Mucosa of rectum (tissue), 2 donors: Measurements from ENCODE around the gene IQCK.

Source experiments
- H3K27ac ChIP-seq, 2 donors: one replicate each; pipeline ENCODE4 v1.7.0; 2013; ENCODE audit warnings: inconsistent platforms in 2 of 2, low read depth in 2 of 2, low read length in 2 of 2
- H3K27me3 ChIP-seq, 2 donors: one replicate each; pipeline ENCODE4 v1.7.0; 2013; ENCODE audit warnings: low read length in 2 of 2; ENCODE audit not compliant: control insufficient read depth in 2 of 2, insufficient read depth in 2 of 2
- H3K36me3 ChIP-seq, 2 donors: one replicate each; pipeline ENCODE4 v1.7.0; 2013; ENCODE audit warnings: low read length in 2 of 2; ENCODE audit not compliant: control insufficient read depth in 2 of 2, insufficient read depth in 2 of 2
- H3K4me1 ChIP-seq, 2 donors: one replicate each; pipeline ENCODE4 v1.7.0; 2013; ENCODE audit warnings: low read length in 2 of 2, mild to moderate bottlenecking in 1 of 2; ENCODE audit not compliant: control insufficient read depth in 2 of 2, insufficient read depth in 2 of 2
- H3K4me3 ChIP-seq, 2 donors: one replicate each; pipeline ENCODE4 v1.7.0; 2013; ENCODE audit warnings: low read length in 2 of 2
- H3K9ac ChIP-seq, 2 donors: one replicate each; pipeline ENCODE4 v1.7.0; 2013; ENCODE audit warnings: low read length in 2 of 2, low read depth in 1 of 2, mild to moderate bottlenecking in 1 of 2
- H3K9me3 ChIP-seq, 2 donors: one replicate each; pipeline ENCODE4 v1.7.0; 2013; ENCODE audit warnings: low read length in 2 of 2; ENCODE audit not compliant: control insufficient read depth in 2 of 2
- donor health status: healthy.
- donor health status: Normal muscosa, but diverticular disease.

IQCK gene

DNA sequence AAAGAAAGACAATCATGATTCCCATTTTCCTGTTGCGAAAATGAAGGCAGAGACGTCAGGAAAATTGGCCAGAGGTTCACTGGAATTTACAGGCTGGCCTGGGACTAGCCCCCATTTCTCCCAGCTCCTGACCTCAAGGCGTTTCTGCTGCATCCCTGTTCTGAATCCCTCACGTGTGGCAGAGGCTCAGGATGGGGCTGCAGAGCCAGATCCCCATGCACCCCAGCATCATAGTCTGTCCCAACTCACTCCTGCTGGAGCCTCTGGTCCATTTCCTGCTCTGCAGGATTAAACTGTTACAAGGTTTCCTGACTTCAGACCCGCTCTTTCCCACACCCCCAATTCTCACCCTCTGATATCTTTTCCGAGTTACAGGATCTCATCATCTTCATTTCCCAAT lies 163.7 kb downstream of the IQCK start:
- Histone ChIP-seq H3K4me1 (peaks cover 14 to 16% of the 10 kb centered on the region in 2 donors), H3K9ac (no peak overlapping the region), H3K4me3 (no peak overlapping the region), H3K36me3 (no peaks in the 10 kb centered on the region), H3K9me3 (no peaks in the 10 kb centered on the region), H3K27me3 (peaks cover 11 to 18% of the 10 kb centered on the region in 2 donors), H3K27ac (no peak overlapping the region)

- H3K4me3 ChIP-seq: no peak overlapping the region
- peaks cover 11 to 18% of the 10 kb centered on the region in 2 donors for H3K27me3 ChIP-seq
- H3K27ac ChIP-seq: no peak overlapping the region
- H3K36me3 ChIP-seq: no peaks in the 10 kb centered on the region
- no peak overlapping the region for H3K9ac ChIP-seq
- H3K9me3 ChIP-seq: no peaks in the 10 kb centered on the region
- peaks cover 14 to 16% of the 10 kb centered on the region in 2 donors for H3K4me1 ChIP-seq
Observed at GRCh38 chr16:19882186-19882585, 164.1 kb downstream of the IQCK start.

GRCh38 chr16:19882646-19883045 lies 164.6 kb downstream of the IQCK start:
- peaks cover 11 to 18% of the 10 kb centered on the region in 2 donors for H3K27me3 ChIP-seq
- H3K4me3 ChIP-seq: no peak overlapping the region
- H3K4me1 ChIP-seq: peaks cover 14 to 16% of the 10 kb centered on the region in 2 donors
- H3K9me3 ChIP-seq: no peaks in the 10 kb centered on the region
- no peak overlapping the region for H3K27ac ChIP-seq
- no peak overlapping the region for H3K9ac ChIP-seq
- no peaks in the 10 kb centered on the region for H3K36me3 ChIP-seq

- Histone ChIP-seq H3K9me3 (no peaks in the 10 kb centered on the region), H3K27ac (no peak overlapping the region), H3K36me3 (no peaks in the 10 kb centered on the region), H3K9ac (no peak overlapping the region), H3K4me1 (peaks cover 14 to 16% of the 10 kb centered on the region in 2 donors), H3K4me3 (peak overlapping the region; percentile 17 to 59), H3K27me3 (peaks cover 11 to 18% of the 10 kb centered on the region in 2 donors)
Observed at GRCh38 chr16:19883296-19883965, 165.4 kb downstream of the IQCK start.

GRCh38 chr16:19883966-19884485 lies 166.0 kb downstream of the IQCK start:
- Histone ChIP-seq H3K4me1 (peaks cover 14 to 16% of the 10 kb centered on the region in 2 donors), H3K9ac (no peak overlapping the region)

GRCh38 chr16:19884611-19885450 lies 166.8 kb downstream of the IQCK start, which contains the start of gene GPRC5B:
TSS of gene GPRC5B (minus strand) at chr16:19884848. CDS start at chr16:19872845, 12,003 bp downstream.
- Histone ChIP-seq H3K36me3 (no peaks in the 10 kb centered on the region), H3K27me3 (peaks cover 11 to 18% of the 10 kb centered on the region in 2 donors), H3K9ac (peak within 1 kb of the TSS in 1 of 2 donors; percentile 41), H3K9me3 (no peaks in the 10 kb centered on the region), H3K4me3 (peak within 1 kb of the TSS; percentile 63 to 79), H3K27ac (no peak within 1 kb of the TSS), H3K4me1 (peaks cover 14 to 16% of the 10 kb centered on the region in 2 donors)

More at GRCh38 chr16:19883966-19884485, 166.0 kb downstream of the IQCK start:
- Histone ChIP-seq H3K4me3 (peak overlapping the region; percentile 52 to 79), H3K27me3 (peaks cover 11 to 18% of the 10 kb centered on the region in 2 donors), H3K36me3 (no peaks in the 10 kb centered on the region), H3K27ac (no peak overlapping the region), H3K9me3 (no peaks in the 10 kb centered on the region)

DNA sequence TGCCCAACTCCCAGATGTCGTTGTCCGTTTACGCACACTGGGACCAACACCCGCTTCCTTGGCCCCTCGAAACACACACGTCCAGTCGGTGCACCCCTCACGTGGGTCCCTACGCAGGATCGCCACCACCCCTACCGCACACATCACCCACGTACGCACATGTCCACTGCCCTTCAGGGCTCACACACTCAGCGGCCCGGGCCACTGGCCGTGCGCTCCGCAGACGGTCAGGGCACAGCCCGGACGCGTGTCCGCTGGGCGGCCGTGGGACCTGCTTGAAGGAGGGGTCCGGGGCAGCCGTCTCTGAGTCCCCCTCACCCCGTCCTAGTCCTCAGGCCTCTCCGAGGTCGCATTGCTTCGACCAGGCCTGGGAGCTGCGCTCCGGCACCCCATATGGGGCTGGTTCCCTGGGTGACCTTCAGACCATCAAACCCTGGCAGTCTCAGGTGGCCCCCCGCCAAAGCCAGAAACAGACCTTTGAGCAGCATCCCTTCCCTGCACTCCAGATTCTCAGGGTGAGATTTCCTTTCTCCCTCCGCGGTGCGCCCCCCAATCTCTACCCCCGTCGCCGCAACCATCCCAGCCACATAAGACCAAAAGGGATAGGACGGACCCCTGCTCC lies 167.5 kb downstream of the IQCK start:
- H3K27me3 ChIP-seq: peaks cover 11 to 18% of the 10 kb centered on the region in 2 donors
- no peak overlapping the region for H3K9ac ChIP-seq
- peaks cover 14 to 16% of the 10 kb centered on the region in 2 donors for H3K4me1 ChIP-seq
- no peak overlapping the region for H3K27ac ChIP-seq
- H3K9me3 ChIP-seq: no peaks in the 10 kb centered on the region
- H3K4me3 ChIP-seq: peak overlapping the region; percentile 63 to 79
- no peaks in the 10 kb centered on the region for H3K36me3 ChIP-seq

GRCh38 chr16:19886073-19886941 lies 168.2 kb downstream of the IQCK start:
- Histone ChIP-seq H3K36me3 (no peaks in the 10 kb centered on the region), H3K27ac (no peak overlapping the region), H3K4me1 (peaks cover 14 to 16% of the 10 kb centered on the region in 2 donors), H3K9me3 (no peaks in the 10 kb centered on the region), H3K4me3 (peak overlapping the region; percentile 19 to 32), H3K9ac (no peak overlapping the region), H3K27me3 (peaks cover 11 to 18% of the 10 kb centered on the region in 2 donors)

GRCh38 chr16:19888834-19889233 lies 170.8 kb downstream of the IQCK start:
- Histone ChIP-seq H3K27me3 (peaks cover 4 to 5% of the 10 kb centered on the region in 2 donors), H3K4me3 (no peak overlapping the region), H3K36me3 (no peaks in the 10 kb centered on the region), H3K4me1 (peaks cover 12 to 16% of the 10 kb centered on the region in 2 donors), H3K27ac (no peak overlapping the region), H3K9ac (no peak overlapping the region), H3K9me3 (no peaks in the 10 kb centered on the region)
